Fibroblast of villous mesenchyme (primary cell): ENCODE measurements around the gene B4GALT1. TPM values are rescaled to one million over a fixed set of nuclear protein-coding genes. Genes with fewer than 3 reads are reported as not detected.
"Not testable (repeated sequence)": the region's sequence is repeated elsewhere in the genome, so short reads cannot be mapped to it uniquely, and the experiment has no call there.

Experiments used
- DNase-seq: peaks from one replicate; pipeline ENCODE4 v3.0.0-alpha.2; 2010; ENCODE audit warnings: low read depth
- H3K4me3 ChIP-seq: 2 replicates; pipeline ENCODE4 v1.5.1; 2011; ENCODE audit warnings: low read depth, mild to moderate bottlenecking, low read length
- total RNA-seq: library from RNA; depleted of rRNA; stranded (reverse); fragments of >200 nt; gene quantifications from 2 replicates; pipeline ENCODE4 v1.2.3, GENCODE V29; 2012
- TF ChIP-seq, protein P1 (sequence below): IDR thresholded peaks from 2 replicates; pipeline ENCODE4 v1.5.1; 2012; ENCODE audit warnings: low read depth, mild to moderate bottlenecking, low read length; ENCODE audit not compliant: insufficient read depth

B4GALT1 gene
- total RNA-seq, 1 donor, result 28.5 TPM

DNA sequence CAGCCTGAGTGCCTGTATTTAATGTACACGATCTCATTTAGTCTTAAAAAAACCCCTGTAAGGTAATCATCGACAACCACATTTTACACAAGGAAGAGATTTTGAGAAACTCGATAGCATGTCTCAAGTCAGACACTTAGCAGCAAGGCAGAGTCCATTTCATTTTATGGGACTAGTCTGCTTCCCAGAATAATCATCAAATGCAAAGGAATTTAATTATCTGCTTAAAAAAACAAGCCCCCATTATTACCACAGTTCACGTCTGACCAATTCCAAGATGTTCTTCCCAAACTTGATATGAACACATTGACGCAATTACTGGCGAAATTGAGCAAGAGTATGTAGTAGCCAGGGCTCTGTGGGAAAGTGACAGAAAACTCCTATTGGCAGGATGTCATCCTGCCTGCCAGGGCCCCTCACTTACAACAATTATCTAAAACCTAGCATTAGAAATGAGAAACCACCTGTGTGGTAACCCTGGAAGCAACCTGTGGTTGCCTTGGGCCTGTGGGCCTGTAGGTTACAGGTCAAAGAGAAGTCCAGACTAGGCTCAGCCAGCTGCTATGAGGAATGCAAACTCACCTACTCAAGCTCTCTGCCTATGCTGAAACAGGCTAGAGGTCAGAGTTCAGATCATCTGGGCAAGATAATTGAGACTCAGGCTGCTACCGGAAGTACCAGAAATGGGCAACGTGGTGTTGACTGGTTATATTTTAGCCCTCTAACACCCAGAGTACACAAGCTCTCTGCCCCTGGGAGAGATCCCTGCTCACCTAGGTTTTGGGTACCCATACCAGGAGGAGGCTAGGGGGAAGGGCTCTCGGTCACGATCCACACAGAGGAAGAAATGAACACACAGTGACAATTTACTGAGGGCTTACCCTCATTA, 1.6 kb downstream of the B4GALT1 start:
- peak; percentile 99 for DNase-seq
- TF ChIP-seq, protein P1, sequence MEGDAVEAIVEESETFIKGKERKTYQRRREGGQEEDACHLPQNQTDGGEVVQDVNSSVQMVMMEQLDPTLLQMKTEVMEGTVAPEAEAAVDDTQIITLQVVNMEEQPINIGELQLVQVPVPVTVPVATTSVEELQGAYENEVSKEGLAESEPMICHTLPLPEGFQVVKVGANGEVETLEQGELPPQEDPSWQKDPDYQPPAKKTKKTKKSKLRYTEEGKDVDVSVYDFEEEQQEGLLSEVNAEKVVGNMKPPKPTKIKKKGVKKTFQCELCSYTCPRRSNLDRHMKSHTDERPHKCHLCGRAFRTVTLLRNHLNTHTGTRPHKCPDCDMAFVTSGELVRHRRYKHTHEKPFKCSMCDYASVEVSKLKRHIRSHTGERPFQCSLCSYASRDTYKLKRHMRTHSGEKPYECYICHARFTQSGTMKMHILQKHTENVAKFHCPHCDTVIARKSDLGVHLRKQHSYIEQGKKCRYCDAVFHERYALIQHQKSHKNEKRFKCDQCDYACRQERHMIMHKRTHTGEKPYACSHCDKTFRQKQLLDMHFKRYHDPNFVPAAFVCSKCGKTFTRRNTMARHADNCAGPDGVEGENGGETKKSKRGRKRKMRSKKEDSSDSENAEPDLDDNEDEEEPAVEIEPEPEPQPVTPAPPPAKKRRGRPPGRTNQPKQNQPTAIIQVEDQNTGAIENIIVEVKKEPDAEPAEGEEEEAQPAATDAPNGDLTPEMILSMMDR, result no peak
- H3K4me3 ChIP-seq, result peak overlapping the region; percentile 95

DNA sequence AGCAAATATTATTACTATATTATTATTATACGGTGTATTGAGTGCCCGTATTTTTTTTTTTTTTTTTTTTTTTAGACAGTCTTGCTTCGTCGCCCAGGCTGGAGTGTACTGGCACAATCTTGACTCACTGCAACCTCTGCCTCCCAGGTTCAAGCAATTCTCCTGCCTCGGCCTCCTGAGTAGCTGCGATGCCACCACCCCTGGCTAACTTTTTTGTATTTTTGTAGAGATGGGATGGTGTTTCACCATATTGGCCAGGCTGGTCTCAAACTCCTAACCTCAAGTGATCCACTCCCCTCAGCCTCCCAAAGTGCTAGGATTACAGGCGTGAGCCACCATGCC, 2.2 kb downstream of the B4GALT1 start:
- H3K4me3 ChIP-seq, result peak overlapping the region; percentile 95
- not testable (repeated sequence) for DNase-seq

- H3K4me3 ChIP-seq, result peak overlapping the region; percentile 95
- DNase-seq, result peak; percentile 69
- TF ChIP-seq, protein P1, result no peak
Measured at GRCh38 chr9:33164138-33164809, 2.9 kb downstream of the B4GALT1 start.

DNA sequence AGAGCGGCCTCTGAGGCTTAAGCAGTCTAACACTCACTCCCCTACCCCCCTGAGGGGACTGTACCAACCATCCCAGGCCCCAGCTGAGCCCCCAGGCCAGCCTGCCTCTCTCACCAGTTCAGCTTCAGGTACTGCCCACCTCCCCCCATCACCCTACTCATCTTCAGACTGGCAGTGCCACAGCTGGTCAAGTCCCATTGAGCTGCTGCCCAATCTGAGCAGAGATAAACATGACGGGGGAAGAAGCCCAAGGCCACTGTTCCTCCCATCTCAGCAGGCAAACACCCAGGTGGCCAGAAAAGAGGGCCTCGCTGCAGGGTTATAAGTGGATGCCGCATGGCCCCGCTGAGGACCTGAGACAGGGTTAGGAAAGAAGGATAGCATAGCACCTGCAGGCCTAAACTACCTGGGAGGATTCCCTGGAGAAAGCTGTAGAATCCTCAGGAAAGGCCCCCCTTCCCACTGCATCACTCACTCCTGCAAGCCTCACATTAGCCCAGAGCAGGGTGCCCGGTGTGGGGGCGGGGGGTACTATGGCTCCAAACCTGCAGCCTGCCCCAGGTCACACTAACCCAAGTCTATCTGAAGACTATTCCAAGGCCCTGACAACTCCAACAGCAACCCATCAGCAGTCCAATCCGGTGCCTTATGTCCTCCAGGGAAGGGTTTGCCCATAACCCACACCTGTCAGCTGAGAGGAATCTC, 3.6 kb downstream of the B4GALT1 start:
- no peak for DNase-seq
- TF ChIP-seq, protein P1, result no peak
- H3K4me3 ChIP-seq, result peak overlapping the region; percentile 95

DNA sequence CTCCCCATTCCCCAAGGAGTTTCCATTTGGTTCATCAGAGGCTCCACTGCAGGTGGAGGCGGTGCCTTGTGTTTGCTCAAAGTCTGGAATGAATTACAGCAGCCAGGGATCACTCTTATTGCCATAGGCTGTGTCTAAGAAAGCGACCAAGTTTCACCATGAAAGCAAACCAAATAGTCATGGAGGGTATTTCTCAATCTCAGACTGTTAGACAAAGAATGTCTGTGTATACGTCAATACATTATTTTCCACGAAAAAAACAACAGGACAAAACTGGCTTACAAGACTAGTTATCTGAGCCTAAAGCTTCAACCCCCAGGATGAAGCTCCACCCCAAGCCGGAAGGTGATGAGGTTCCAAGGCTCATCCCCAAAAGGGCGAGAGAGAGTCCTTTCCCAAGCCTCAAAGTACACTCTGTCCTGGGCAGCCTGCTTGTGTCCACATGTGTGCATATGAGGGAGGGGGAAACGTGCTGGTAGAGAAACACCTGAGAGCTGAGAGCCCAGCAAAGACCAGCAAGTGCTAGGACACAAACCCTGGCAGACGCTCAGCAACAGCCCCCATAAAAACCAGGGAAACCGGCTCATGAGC, 4.3 kb downstream of the B4GALT1 start:
- DNase-seq, result peak; percentile 92
- TF ChIP-seq, protein P1, result no peak
- H3K4me3 ChIP-seq, result no peak overlapping the region

GRCh38 chr9:33161589-33162132, 5.5 kb downstream of the B4GALT1 start:
- DNase-seq, result peak; percentile 52
- peak overlapping the region; percentile 19 for H3K4me3 ChIP-seq
- TF ChIP-seq, protein P1, result no peak
